HG02678 (cell line): Measurements from ENCODE around the gene ZBTB3.
"Not testable (repeated sequence)": the region's sequence is repeated elsewhere in the genome, so short reads cannot be mapped to it uniquely, and the experiment has no call there.

Experiments used
- ATAC-seq: cut with Tn5 transposase; IDR thresholded peaks from one replicate; pipeline ENCODE4 v1.9.1; 2021; ENCODE audit warnings: mild to moderate bottlenecking, moderate library complexity; ENCODE audit not compliant: unreplicated experiment

ZBTB3 gene

DNA sequence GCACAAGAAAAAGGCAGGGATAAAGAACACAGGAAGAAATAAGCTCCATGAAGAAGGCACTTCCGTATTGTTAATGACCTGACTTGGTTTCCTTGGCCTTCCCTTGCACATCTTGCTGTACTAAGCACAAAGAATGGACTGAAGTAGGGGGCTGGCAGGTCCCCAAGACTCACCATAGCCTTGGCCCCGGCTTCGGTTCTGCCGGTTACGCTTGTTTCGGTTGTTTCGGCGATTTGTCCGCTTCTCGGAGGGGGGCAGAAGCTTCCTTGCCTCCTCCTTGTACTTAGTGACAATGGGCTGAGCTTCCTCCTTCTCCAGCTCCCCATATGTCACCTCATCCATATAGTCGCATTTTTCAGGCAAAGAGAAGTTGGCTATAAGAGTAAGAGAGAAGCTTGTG lies 37.1 kb downstream of the ZBTB3 start:
- ATAC-seq: no peak

GRCh38 chr11:62716206-62716605 lies 37.8 kb downstream of the ZBTB3 start:
- ATAC-seq: no peak

DNA sequence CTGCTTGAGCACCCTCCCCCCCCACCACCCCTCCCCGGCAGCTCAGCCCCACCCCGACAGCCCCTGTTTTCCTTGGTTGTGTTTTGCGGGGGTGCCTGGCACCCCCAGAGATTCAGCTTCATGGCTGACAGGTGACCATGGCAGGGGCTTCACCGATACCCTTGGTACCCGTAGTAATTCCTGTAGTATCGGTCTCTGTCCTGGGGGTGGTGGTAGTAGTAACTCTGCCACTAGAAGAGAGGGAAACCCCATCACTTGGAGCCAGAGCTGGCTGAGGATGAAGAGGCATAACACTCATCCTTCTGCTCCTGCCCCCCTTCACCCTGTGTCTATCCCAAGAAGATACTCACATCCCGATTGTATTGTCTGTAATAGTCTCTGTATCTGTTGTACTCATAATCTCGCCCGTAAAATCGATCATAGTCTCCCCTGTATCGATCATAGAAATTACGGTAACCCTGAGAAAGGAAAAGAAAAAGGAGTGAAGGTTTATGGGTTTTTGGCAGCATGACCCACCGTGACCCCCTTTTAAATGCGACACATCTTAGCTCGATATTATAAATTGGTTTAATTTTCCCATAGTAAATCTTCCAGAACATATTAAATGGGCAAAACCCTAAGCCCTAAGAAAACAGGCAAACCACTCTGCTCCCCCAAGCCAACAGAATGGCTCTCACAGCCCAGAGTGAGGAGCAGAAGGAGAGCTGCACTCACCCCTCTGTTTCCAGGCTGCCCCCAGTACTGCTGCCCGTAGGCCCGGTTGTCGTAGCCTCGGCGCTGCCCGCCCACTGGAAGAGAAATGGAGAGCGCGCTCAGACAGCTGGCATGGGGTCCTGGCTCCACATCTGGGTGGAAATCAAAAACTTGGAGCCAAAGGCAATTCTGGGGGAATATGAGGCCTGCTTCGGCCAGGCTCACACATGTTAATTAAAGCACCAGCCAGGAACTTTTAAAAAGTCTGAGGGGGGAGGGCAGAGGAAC lies 38.5 kb downstream of the ZBTB3 start:
- no peak for ATAC-seq

GRCh38 chr11:62713343-62713742 lies 40.6 kb downstream of the ZBTB3 start:
- no peak for ATAC-seq

DNA sequence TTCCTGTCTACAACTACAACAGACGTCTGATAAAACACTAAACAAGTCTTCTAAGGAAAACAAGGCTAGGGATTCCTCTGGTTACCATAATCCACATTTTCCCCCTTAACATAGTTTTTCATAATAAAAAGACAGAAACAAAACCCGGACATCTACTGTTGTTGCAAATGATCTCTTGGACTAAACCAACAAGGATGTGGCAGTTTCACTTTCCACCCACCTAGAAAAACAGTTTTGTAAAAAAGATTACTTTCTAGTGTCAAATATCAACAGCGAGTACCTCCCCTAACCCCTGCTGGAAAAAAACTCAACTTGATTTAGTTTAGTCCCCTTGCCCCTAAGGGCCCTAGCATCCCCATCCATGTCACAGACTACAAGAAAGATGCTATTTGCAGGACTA lies 41.1 kb downstream of the ZBTB3 start:
- no peak for ATAC-seq

DNA sequence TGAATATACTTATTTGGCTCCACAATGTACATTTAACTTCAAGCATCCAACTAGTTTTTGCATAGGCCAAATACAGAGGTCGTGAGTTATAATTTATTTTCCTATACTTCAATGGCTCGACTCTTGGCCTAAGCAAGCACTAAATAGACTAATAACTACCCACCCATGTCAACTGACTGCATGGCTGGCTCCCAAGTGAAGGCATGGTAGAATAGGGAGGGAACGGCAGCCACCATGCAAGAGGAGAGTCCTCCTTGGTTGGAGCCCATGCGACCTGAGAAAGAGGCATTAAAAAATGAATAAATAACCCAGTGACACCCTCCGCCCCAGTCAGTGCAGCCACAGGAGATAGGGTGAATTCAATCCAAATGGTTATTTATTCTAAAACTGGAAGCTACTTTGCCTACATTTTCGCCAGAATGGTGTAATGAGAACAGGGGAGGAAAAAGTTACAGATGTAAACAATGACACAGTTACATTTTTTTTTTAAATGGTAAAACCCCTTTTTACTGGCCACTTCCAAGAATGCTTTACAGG lies 41.6 kb downstream of the ZBTB3 start:
- ATAC-seq: no peak

DNA sequence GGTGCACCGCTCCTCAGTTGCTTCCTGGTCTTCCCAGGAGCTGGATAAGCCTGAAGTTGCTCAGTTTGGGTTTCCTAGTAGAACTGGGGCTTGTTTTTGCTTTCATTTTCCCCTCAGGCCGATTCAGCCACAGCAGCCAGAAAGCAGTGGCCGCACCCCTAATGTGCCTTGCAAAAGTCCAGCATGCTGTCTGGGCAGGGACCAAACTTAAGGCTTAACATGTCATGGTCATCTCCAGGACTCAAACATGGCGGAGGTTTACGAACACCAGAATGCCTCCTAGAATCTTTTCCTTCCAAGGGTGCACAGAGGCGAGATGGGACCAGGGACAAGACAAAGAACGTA lies 44.0 kb downstream of the ZBTB3 start:
- peak; percentile 1 for ATAC-seq

- ATAC-seq: peak; percentile 75
These were observed 44.5 kb downstream of the ZBTB3 start for GRCh38 chr11:62709247-62710000.

GRCh38 chr11:62708793-62709192 lies 45.2 kb downstream of the ZBTB3 start:
- ATAC-seq: no peak

GRCh38 chr11:62708392-62708791 lies 45.6 kb downstream of the ZBTB3 start:
- ATAC-seq: no peak

DNA sequence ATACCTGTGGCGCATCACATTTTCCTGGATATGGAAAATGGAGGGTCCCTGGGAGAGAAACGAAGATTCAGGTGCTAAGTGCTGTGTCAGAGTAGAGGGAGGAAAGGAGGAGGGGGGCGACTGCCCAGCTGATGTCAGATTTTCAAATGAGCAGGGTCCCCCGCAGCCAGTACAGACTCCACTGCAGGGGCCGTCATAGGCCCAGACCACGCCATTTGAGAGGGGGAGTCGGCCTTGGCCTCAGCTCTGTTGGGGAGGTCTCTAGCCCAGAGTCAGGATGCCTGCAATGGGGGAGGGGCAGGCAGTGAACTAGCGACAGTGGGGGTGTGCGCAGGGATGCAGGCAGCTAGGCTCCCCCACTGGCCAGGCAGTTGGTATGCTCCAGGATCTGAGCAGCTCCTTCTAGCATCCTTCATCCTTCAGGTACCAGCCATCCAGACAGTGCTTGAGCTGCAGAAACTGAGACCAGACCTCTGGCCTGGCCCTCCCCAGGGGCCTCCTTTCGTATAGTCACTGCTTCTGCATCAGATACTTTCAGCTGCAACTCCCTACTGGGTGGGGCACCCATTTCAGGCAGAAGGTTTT lies 46.6 kb downstream of the ZBTB3 start, which contains the start of the genes BSCL2 and GNG3:
Gene BSCL2, minus strand, starts transcription at position 148 of the 585 bp plus-strand sequence. CDS start 229 bp downstream, outside the sequence.
Gene GNG3, plus strand, starts transcription at position 400 of the 585 bp plus-strand sequence. CDS start 620 bp downstream, outside the sequence.
- no peak for ATAC-seq

GRCh38 chr11:62706850-62707247 lies 47.1 kb downstream of the ZBTB3 start:
- no peak for ATAC-seq

DNA sequence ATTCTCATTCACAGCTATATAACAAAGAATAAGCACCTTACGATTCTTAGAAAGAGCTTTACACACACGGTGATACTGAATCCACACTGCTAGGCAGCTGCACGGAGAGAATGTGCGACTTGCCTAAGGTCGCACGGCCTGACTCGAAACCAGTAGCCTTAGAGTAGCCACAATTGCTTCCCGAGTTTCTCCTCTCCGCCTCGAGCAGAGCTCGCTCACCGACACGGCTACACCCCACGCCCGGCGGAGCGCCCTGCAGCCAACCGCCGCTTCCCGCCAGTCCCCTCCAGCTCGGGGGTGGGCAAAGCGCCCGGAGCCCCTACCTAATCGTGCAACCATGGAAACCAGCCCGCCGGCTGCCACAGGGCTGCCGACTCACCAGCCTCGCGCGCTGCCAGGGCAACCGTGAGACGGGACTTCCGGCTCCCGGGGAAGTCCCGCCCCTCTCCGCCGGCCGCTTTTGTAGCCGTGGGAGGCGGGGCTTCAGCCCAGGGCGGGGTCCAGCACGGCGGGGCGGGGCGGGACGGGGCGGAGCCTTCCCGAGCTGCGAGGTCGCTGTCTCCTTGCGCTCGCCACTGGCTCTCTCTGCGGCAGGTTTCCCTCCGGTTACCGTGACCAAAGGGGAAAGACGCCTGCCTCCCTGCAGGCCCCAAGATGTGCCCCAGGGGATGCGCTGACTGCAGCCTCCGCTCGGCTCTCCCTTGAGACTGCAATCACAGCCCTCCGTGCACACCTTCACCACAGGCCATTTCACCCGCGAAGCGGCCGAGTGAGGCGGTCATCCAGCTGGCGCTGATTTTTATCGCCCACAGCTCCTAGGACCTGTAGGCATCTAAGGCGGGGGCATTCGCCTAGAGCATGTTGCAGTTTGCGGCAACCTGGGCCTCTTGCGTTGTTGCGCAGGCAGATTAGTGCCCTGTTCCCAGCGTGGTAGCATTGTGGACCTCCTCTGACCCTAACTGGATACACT lies 47.8 kb downstream of the ZBTB3 start:
- ATAC-seq: peak; percentile 63

GRCh38 chr11:62705413-62705812 lies 48.5 kb downstream of the ZBTB3 start:
- no peak for ATAC-seq

- ATAC-seq: not testable (repeated sequence)
These were observed 50.0 kb downstream of the ZBTB3 start for GRCh38 chr11:62703921-62704320.

- no peak for ATAC-seq
These were observed 51.7 kb downstream of the ZBTB3 start for GRCh38 chr11:62702246-62702645.
